Measurements from ENCODE around the gene PAPSS2.
"Not testable (repeated sequence)": the region's sequence is repeated elsewhere in the genome, so short reads cannot be mapped to it uniquely, and the experiment has no call there.

Gene PAPSS2

GRCh38 chr10:87659571-87660483 lies at the start of gene PAPSS2:
Gene PAPSS2, plus strand, starts transcription at chr10:87659878. Its CDS starts 104 bp downstream, at chr10:87659982.
- DNase-seq = peak; percentile 77

GRCh38 chr10:87611341-87611740 lies 48.3 kb upstream of the PAPSS2 start:
- not testable (repeated sequence) for DNase-seq

DNA sequence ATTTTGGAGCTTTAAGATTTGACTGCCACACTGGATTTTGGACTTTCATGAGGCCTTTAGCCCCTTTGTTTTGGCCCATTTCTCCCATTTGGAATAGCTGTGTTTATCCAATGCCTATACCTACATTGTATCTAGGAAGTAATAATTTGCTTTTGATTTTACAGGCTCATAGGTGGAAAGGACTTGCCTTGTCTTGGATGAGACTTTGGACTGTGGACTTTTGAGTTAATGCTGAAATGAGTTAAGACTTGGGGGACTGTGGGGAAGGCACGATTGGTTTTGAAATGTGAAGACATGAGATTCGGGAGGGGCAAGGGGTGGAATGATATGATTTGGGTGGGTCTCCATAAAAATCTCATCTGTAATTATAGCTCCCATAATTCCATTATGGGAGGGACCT lies 47.6 kb upstream of the PAPSS2 start:
- DNase-seq = no peak

DNA sequence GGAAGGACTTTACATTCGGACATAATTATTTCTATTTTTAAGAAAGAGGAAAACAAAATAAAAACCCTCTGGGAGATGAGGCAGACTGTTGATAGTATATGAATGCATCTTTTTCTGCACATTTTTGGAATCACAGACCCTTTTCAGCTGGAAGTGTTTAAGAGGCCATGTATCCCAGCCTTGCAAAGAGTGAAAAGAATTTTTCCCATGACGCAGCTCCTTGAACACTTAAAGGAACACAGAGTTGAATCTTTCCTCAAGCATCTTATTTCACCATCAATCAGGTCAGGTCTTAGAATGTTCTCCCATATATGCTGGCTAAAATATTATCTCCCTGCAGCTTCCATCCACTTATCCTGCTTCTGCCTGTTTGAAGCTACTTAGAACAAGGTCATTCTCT lies 45.9 kb upstream of the PAPSS2 start:
- no peak for DNase-seq

GRCh38 chr10:87615856-87616255 lies 43.8 kb upstream of the PAPSS2 start:
- no peak for DNase-seq

- no peak for DNase-seq
Measured at GRCh38 chr10:87617503-87617902, 42.2 kb upstream of the PAPSS2 start.

DNA sequence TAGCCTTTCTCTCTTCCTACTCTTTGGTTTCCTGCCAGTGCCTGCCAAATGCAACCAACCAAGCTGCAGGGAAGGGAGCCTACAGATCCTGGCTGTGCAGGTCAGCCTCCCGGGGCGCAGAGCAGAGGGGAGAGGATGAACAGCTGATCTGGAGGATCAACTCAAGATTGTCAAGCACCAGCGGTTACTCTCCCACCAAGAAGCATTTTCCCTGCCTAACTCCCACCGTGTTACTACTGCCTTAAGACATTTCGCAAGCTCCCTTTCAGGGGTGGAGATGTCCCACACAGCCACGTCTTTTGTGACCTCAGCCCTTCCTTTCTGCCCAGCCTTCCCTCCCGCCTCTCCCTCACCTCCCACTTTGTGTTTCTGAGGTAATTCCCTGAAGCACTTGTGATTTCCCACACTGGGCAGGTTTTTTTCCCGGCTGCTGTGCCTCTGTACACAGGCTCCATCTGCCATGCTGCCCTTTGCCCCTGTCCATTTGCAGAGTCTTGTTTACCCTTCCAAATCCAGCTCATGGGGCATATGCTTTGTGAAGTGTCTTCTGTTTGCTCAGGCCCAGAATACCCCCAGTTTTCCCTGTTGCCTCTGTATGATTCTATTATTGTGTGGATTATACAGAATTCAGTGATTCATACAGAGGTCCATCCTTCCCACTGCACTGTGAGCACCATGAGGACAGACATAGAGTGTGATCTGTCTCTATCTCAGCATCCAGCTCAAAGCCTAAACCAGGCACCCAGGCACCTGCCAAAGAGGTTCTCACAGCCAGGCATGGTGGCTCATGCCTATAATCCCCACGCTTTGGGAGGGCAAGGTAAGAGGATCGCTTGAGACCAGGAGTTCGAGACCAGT lies 40.9 kb upstream of the PAPSS2 start:
- no peak for DNase-seq

GRCh38 chr10:87619705-87620104 lies 40.0 kb upstream of the PAPSS2 start:
- DNase-seq = no peak

DNA sequence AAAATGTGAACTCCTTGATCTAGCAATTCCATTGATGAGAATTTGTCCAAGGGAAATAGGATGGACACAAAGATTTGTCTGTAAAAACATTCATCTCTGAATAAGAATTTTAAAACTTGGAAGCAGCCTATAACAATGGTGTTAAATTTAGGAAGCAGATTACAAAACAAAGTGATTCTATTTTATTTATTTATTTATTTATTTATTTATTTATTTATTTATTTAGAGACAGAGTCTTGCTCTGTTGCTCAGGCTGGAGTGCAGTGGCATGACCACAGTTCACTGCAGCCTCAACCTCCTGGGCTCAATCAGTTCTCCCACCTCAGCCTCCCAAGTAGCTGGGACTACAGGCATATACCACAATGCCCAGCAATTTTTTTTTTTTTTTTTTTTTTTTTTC lies 38.2 kb upstream of the PAPSS2 start:
- DNase-seq = not testable (repeated sequence)

- no peak for DNase-seq
Measured at GRCh38 chr10:87622314-87623004, 37.2 kb upstream of the PAPSS2 start.

- DNase-seq = no peak
Measured at GRCh38 chr10:87623191-87623590, 36.5 kb upstream of the PAPSS2 start.

DNA sequence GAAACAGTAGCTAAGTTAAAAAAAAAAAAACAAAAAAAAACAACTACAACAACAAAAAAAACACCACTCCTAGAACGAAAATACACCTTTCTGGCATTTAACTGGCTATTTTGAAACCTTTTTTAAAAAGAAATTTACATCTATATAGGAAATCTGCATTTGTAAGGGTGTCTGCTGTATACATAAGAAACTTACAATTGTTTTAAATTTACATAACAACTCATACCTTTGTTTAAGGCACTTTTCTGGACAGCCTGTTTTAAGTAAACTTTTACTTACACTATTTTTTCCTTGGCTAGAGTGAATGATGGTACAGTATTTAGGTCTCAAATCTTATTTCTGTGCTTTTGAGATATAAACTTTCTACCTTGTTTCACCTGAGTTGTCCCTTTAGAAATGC lies 34.0 kb upstream of the PAPSS2 start:
- no peak for DNase-seq

GRCh38 chr10:87626422-87626892 lies 33.2 kb upstream of the PAPSS2 start:
- DNase-seq = no peak

DNA sequence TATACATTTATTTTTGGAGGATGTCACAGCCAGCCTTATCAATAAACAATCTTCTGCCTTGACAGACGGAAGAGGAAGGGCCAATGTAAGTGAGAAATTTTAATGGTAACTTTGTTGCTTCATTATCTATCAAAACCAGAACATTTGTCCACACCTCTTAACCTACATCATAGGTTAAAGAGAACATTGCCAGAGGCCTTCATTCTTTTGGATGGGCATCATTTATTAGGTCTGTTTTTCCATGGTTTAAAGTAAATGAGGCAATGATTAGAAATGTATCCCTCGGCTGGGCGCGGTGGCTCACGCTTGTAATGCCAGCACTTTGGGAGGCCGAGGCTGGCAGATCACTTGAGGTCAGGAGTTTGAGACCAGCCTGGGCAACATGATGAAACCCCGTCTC lies 29.5 kb upstream of the PAPSS2 start:
- no peak for DNase-seq

- no peak for DNase-seq
Measured at GRCh38 chr10:87632454-87632853, 27.2 kb upstream of the PAPSS2 start.

DNA sequence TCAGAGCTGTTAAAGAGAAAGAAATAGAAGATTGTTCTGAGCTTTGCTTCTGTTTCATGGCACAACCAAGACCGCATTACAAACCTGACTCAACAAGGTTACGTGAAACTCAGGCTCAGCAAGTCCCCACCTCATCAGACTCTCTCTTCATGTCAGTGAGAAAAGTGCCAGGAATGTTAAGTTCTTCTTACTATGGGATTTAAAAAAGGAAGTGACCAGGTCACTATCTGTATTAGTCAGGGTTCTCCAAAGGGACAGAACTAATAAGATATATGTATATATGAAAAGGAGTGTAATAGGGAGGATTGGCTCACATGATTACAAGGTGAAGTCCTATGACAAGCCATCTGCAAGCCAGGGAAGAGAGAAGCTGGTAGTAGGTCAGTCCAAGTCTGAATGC lies 25.4 kb upstream of the PAPSS2 start:
- peak; percentile 17 for DNase-seq

DNA sequence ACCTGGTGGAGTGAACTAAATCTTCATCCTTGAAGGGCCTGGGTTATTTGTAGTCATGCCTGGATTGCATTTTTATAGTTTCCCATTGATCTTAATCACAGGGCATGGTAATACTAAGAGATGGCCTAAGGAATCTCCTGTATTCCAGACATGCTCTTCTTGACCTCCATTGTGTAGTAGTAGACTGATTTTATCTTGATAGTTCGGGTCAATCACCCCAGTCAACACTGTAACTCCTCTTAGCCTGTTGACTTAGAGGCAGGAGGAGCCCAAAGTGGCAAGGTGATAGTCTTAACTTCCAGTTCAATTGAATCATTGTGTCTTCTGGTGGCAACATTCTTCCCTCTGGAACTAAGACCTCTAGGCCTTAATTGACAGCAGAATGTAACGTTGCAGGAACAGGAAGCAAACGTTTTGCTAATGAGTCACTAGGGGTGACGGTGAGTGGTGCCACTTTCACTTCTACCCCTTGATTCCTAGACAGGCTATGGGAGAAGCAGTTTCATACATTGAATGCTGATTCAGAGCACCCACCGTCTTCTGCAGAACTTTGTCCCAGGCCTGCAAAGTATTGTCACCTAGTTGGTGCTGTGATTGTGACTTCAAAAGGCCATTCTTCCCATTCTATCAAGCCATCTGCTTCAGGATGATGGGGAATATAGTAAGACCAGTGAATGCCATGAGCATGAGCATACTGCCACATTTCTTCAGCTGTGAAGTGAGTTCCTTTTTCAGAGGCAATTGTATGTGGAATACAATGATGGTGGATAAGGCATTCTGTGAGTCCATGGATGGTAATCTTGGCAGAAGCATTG lies 24.0 kb upstream of the PAPSS2 start:
- peak; percentile 86 for DNase-seq

- no peak for DNase-seq
Measured at GRCh38 chr10:87636313-87636915, 23.3 kb upstream of the PAPSS2 start.

DNA sequence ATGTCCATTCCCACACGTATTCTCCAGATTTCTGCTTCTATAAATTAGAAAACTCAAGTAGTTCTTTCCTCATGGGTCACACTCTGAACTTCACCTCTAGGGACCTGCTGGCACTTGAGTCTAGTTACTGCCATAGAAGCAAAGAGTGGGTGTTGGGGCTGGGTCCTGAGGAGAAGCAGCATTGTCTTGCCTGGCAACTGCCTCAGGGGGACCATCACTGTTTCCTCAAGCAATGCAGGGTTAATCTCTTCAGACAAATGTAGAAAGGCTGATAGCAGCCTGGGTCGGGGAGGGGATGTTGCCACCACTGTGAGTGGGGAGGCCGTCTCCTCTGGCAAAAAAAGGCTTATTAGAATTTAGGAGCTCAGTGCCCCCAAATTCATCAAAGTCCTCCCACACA lies 20.2 kb upstream of the PAPSS2 start:
- DNase-seq = no peak

GRCh38 chr10:87640043-87640442 lies 19.6 kb upstream of the PAPSS2 start:
- DNase-seq = peak; percentile 18

DNA sequence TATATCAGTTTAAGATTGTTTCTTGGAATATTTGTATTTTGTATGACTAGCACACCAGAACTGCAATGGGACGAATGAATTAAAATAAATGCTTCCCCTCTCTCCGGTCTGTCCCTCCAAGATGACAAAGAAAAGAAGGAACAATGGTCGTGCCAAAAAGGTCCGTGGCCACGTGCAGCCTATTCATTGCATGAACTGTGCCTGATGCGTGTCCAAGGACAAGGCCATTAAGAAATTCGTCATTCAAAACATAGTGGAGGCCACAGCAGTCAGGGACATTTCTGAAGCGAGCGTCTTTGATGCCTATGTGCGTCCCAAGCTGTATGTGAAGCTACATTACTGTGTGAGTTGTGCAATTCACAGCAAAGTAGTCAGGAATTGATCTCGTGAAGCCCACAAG lies 17.2 kb upstream of the PAPSS2 start:
- no peak for DNase-seq

DNA sequence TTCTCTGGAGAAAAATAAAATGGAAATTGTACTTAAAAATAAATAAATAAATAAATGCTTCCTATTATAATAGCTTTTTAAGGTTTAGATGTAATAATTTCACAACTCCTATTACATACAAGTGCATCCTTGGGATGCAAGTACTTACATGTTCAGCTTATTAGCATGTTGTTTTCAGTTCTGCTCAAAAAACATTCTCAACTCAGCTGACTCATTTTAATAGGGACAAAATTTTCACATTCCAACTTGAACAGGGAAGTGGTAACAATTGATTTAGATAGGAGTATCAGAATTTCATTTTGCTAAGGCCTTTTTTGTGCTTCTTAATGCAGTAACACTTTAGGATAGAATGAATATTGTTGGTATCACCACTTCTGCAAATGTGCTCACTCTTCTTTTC lies 16.7 kb upstream of the PAPSS2 start:
- DNase-seq = peak; percentile 17

All from HCEC 1CT (cell line).